Activated CD4-positive, alpha-beta T cell treated with anti-CD3 and anti-CD28 coated beads, Interleukin-2, amount 10 ng/mL, durations not matched to agents 7 days and 5 days (primary cell): ENCODE results near the gene PDIA4. TPM values are rescaled to one million over a fixed set of nuclear protein-coding genes. Genes with fewer than 3 reads are reported as not detected.

Experiments used
- CTCF ChIA-PET: fragments of 350-600 bp; sonication (Branson Sonifier 250); formaldehyde crosslinking; loops from one replicate; lab custom pipeline; 2021; ENCODE audit warnings: antibody characterized with exemption; lab: Charles Lee
- POLR2A ChIA-PET: fragments of 350-600 bp; sonication (Branson Sonifier 250); formaldehyde crosslinking; loops from one replicate; lab custom pipeline; 2021; ENCODE audit warnings: antibody characterized with exemption; lab: Charles Lee
- DNase-seq: peaks from one replicate; pipeline ENCODE4 v3.0.0-alpha.2; 2020
- H3K27ac Mint-ChIP-seq: one replicate; pipeline ENCODE4 v1.8.0; 2021; ENCODE audit warnings: mild to moderate bottlenecking, moderate library complexity, mixed read lengths
- H3K27me3 Mint-ChIP-seq: one replicate; pipeline ENCODE4 v1.8.0; 2021; ENCODE audit warnings: mixed read lengths
- H3K36me3 Mint-ChIP-seq: one replicate; pipeline ENCODE4 v1.8.0; 2021; ENCODE audit warnings: low read depth, mixed read lengths
- H3K4me1 Mint-ChIP-seq: one replicate; pipeline ENCODE4 v1.8.0; 2021; ENCODE audit warnings: mixed read lengths
- H3K4me3 Mint-ChIP-seq: one replicate; pipeline ENCODE4 v1.8.0; 2021; ENCODE audit warnings: mild to moderate bottlenecking, moderate library complexity, mixed read lengths
- H3K9me3 Mint-ChIP-seq: one replicate; pipeline ENCODE4 v1.8.0; 2021; ENCODE audit warnings: mixed read lengths
- total RNA-seq, 2 experiments: library from RNA; stranded (reverse); gene quantifications; one replicate each; pipeline ENCODE4 v1.2.3, GENCODE V29; 2021

The PDIA4 gene
- total RNA-seq, 2 experiments from 2014 or later, result 94.8 to 97.4 TPM

- Mint-ChIP-seq H3K4me1 (peaks cover 11% of the 10 kb centered on the region), H3K36me3 (peaks cover 52% of the 10 kb centered on the region), H3K4me3 (no peak overlapping the region), H3K27me3 (no peaks in the 10 kb centered on the region), H3K9me3 (no peaks in the 10 kb centered on the region), H3K27ac (no peak overlapping the region)
- ChIA-PET CTCF (interaction anchor here (0.8 to 3.1 kb wide), 5 partner anchors 11 to 93 kb away, joined by 3 to 25 read pairs (median 4); partner anchors contain the start of gene PDIA4), POLR2A (no interaction called here)
- no peak for DNase-seq
Observed at GRCh38 chr7:149007611-149008010, 20.7 kb downstream of the PDIA4 start.

GRCh38 chr7:149007146-149007545 lies 21.2 kb downstream of the PDIA4 start:
- POLR2A ChIA-PET, result no interaction called here
- Mint-ChIP-seq H3K27ac (no peak overlapping the region), H3K27me3 (no peaks in the 10 kb centered on the region), H3K36me3 (peaks cover 48% of the 10 kb centered on the region), H3K9me3 (no peaks in the 10 kb centered on the region), H3K4me3 (no peak overlapping the region), H3K4me1 (peaks cover 8% of the 10 kb centered on the region)
- DNase-seq, result no peak
- CTCF ChIA-PET, result interaction anchor here (0.8 to 3.1 kb wide), 5 partner anchors 11 to 93 kb away, joined by 3 to 25 read pairs (median 4); partner anchors contain the start of gene PDIA4

- Mint-ChIP-seq H3K4me3 (no peak overlapping the region), H3K4me1 (peaks cover 8% of the 10 kb centered on the region), H3K36me3 (peaks cover 45% of the 10 kb centered on the region), H3K27me3 (no peaks in the 10 kb centered on the region), H3K9me3 (no peaks in the 10 kb centered on the region), H3K27ac (peak overlapping the region; percentile 50)
- DNase-seq, result no peak
- ChIA-PET POLR2A (no interaction called here), CTCF (interaction anchor here (1.0 to 3.1 kb wide), 4 partner anchors 19 to 59 kb away, joined by 3 to 25 read pairs (median 5); no protein-coding TSS in a partner anchor)
Observed at GRCh38 chr7:149006345-149006725, 22.0 kb downstream of the PDIA4 start.

GRCh38 chr7:149005427-149006344 lies 22.6 kb downstream of the PDIA4 start:
- peaks cover 8% of the 10 kb centered on the region for H3K4me1 Mint-ChIP-seq
- POLR2A ChIA-PET, result no interaction called here
- no peak overlapping the region for H3K4me3 Mint-ChIP-seq
- H3K36me3 Mint-ChIP-seq, result peaks cover 40% of the 10 kb centered on the region
- H3K9me3 Mint-ChIP-seq, result no peaks in the 10 kb centered on the region
- peak; percentile 85 for DNase-seq
- CTCF ChIA-PET, result interaction anchor here (0.5 to 3.1 kb wide), 14 partner anchors 9 to 161 kb away, joined by 3 to 25 read pairs (median 4); partner anchors contain the start of gene PDIA4
- H3K27me3 Mint-ChIP-seq, result no peaks in the 10 kb centered on the region
- H3K27ac Mint-ChIP-seq, result no peak overlapping the region

GRCh38 chr7:149004405-149005370 lies 23.6 kb downstream of the PDIA4 start:
- Mint-ChIP-seq H3K36me3 (peaks cover 37% of the 10 kb centered on the region), H3K27me3 (no peaks in the 10 kb centered on the region), H3K4me1 (peaks cover 8% of the 10 kb centered on the region), H3K9me3 (no peaks in the 10 kb centered on the region), H3K4me3 (no peak overlapping the region), H3K27ac (no peak overlapping the region)
- POLR2A ChIA-PET, result interaction anchor here (0.6 kb wide), 1 partner anchor 19 kb away, joined by 4 read pairs; no protein-coding TSS in a partner anchor
- CTCF ChIA-PET, result interaction anchor here (0.7 to 3.1 kb wide), 10 partner anchors 14 to 85 kb away, joined by 3 to 25 read pairs (median 6); partner anchors contain the start of gene PDIA4
- DNase-seq, result no peak

GRCh38 chr7:149003560-149004305 lies 24.6 kb downstream of the PDIA4 start:
- Mint-ChIP-seq H3K9me3 (no peaks in the 10 kb centered on the region), H3K4me1 (peaks cover 8% of the 10 kb centered on the region), H3K4me3 (no peak overlapping the region), H3K36me3 (peaks cover 37% of the 10 kb centered on the region), H3K27me3 (no peaks in the 10 kb centered on the region), H3K27ac (peak overlapping the region; percentile 42)
- ChIA-PET CTCF (interaction anchor here (1.1 to 2.1 kb wide), 4 partner anchors 11 to 62 kb away, joined by 3 to 14 read pairs (median 6); partner anchors contain the start of gene PDIA4), POLR2A (no interaction called here)
- no peak for DNase-seq

- DNase-seq, result no peak
- H3K9me3 Mint-ChIP-seq, result no peaks in the 10 kb centered on the region
- H3K36me3 Mint-ChIP-seq, result peaks cover 37% of the 10 kb centered on the region
- H3K4me1 Mint-ChIP-seq, result peaks cover 8% of the 10 kb centered on the region
- no peak overlapping the region for H3K4me3 Mint-ChIP-seq
- no peak overlapping the region for H3K27ac Mint-ChIP-seq
- POLR2A ChIA-PET, result no interaction called here
- CTCF ChIA-PET, result interaction anchor here (1.0 to 2.1 kb wide), 4 partner anchors 10 to 62 kb away, joined by 3 to 6 read pairs (median 4); no protein-coding TSS in a partner anchor
- no peaks in the 10 kb centered on the region for H3K27me3 Mint-ChIP-seq
Observed at GRCh38 chr7:149003018-149003417, 25.3 kb downstream of the PDIA4 start.

GRCh38 chr7:149002604-149003003 lies 25.7 kb downstream of the PDIA4 start:
- H3K27ac Mint-ChIP-seq, result no peak overlapping the region
- POLR2A ChIA-PET, result no interaction called here
- no peaks in the 10 kb centered on the region for H3K9me3 Mint-ChIP-seq
- CTCF ChIA-PET, result interaction anchor here (1.0 to 2.1 kb wide), 4 partner anchors 10 to 63 kb away, joined by 3 to 6 read pairs (median 4); no protein-coding TSS in a partner anchor
- H3K36me3 Mint-ChIP-seq, result peaks cover 33% of the 10 kb centered on the region
- DNase-seq, result no peak
- H3K27me3 Mint-ChIP-seq, result no peaks in the 10 kb centered on the region
- H3K4me3 Mint-ChIP-seq, result no peak overlapping the region
- H3K4me1 Mint-ChIP-seq, result peaks cover 8% of the 10 kb centered on the region

GRCh38 chr7:149001427-149002068 lies 26.8 kb downstream of the PDIA4 start:
- no peaks in the 10 kb centered on the region for H3K9me3 Mint-ChIP-seq

GRCh38 chr7:149000961-149001360 lies 27.3 kb downstream of the PDIA4 start:
- POLR2A ChIA-PET, result no interaction called here
- Mint-ChIP-seq H3K36me3 (peaks cover 21% of the 10 kb centered on the region), H3K27ac (peak overlapping the region; percentile 7), H3K4me1 (peaks cover 3% of the 10 kb centered on the region), H3K27me3 (no peaks in the 10 kb centered on the region), H3K9me3 (no peaks in the 10 kb centered on the region), H3K4me3 (no peak overlapping the region)
- no peak for DNase-seq
- CTCF ChIA-PET, result interaction anchor here (0.8 to 1.1 kb wide), 3 partner anchors 10 to 65 kb away, joined by 3 to 4 read pairs (median 3); no protein-coding TSS in a partner anchor

More at GRCh38 chr7:149001427-149002068, 26.8 kb downstream of the PDIA4 start:
- POLR2A ChIA-PET, result no interaction called here
- H3K4me3 Mint-ChIP-seq, result no peak overlapping the region
- peaks cover 25% of the 10 kb centered on the region for H3K36me3 Mint-ChIP-seq
- H3K27ac Mint-ChIP-seq, result peak overlapping the region; percentile 7
- H3K4me1 Mint-ChIP-seq, result peaks cover 7% of the 10 kb centered on the region
- H3K27me3 Mint-ChIP-seq, result no peaks in the 10 kb centered on the region
- no peak for DNase-seq
- CTCF ChIA-PET, result interaction anchor here (0.8 to 1.7 kb wide), 2 partner anchors 11 to 64 kb away, joined by 3 to 5 read pairs; no protein-coding TSS in a partner anchor

- Mint-ChIP-seq H3K4me1 (no peaks in the 10 kb centered on the region), H3K27me3 (no peaks in the 10 kb centered on the region)
Observed at GRCh38 chr7:148999192-148999591, 29.1 kb downstream of the PDIA4 start.

More at GRCh38 chr7:148999192-148999591, 29.1 kb downstream of the PDIA4 start:
- no peak for DNase-seq
- Mint-ChIP-seq H3K4me3 (no peak overlapping the region), H3K27ac (no peak overlapping the region), H3K36me3 (peaks cover 14% of the 10 kb centered on the region), H3K9me3 (no peaks in the 10 kb centered on the region)
- ChIA-PET CTCF (interaction anchor here (1.4 to 2.4 kb wide), 3 partner anchors 11 to 67 kb away, joined by 3 to 9 read pairs (median 8); no protein-coding TSS in a partner anchor), POLR2A (no interaction called here)
